ENCODE data around the gene MYG1.
A peak's percentile ranks its signal among the peaks of the same experiment; 100 is the strongest.

MYG1 gene

GRCh38 chr12:53255996-53256395 is 43.5 kb upstream of the MYG1 start:
- ChIA-PET CTCF (interaction anchor here (3.5 kb wide), 1 partner anchor 44 kb away, joined by 23 read pairs; no protein-coding TSS in a partner anchor), POLR2A (no interaction called here)
- TF ChIP-seq CTCF (IDR thresholded peaks at IDR 0.05; ENCODE audit: insufficient read depth, low read length, missing control alignments), result no peak
- no peak overlapping the region for H3K4me3 ChIP-seq (ENCODE audit: low read depth, low read length)
- DNase-seq (ENCODE audit: low read depth, low spot score), result no peak

GRCh38 chr12:53258541-53259539 is 40.7 kb upstream of the MYG1 start:
- no peak for DNase-seq (ENCODE audit: low read depth, low spot score)
- ChIA-PET POLR2A (no interaction called here), CTCF (interaction anchor here (1.0 to 3.5 kb wide), 3 partner anchors 9 to 63 kb away, joined by 3 to 23 read pairs (median 6); partner anchors contain the start of genes AAAS and ESPL1)
- no peak overlapping the region for H3K4me3 ChIP-seq (ENCODE audit: low read depth, low read length)
- TF ChIP-seq CTCF (IDR thresholded peaks at IDR 0.05; ENCODE audit: insufficient read depth, low read length, missing control alignments), result no peak

- no peak for TF ChIP-seq CTCF (IDR thresholded peaks at IDR 0.05; ENCODE audit: insufficient read depth, low read length, missing control alignments)
- no peak overlapping the region for H3K4me3 ChIP-seq (ENCODE audit: low read depth, low read length)
- CTCF ChIA-PET, result interaction anchor here (1.3 kb wide), 1 partner anchor 62 kb away, joined by 3 read pairs; the partner anchor contains the start of gene AAAS
- POLR2A ChIA-PET, result no interaction called here
- DNase-seq (ENCODE audit: low read depth, low spot score), result no peak
Observed at GRCh38 chr12:53259891-53260290, 39.6 kb upstream of the MYG1 start.

GRCh38 chr12:53265783-53266182 is 33.7 kb upstream of the MYG1 start:
- no peak overlapping the region for H3K4me3 ChIP-seq (ENCODE audit: low read depth, low read length)
- ChIA-PET CTCF (interaction anchor here (0.8 to 7.4 kb wide), 6 partner anchors 8 to 106 kb away, joined by 3 to 95 read pairs (median 18); partner anchors contain the start of gene AAAS), POLR2A (no interaction called here)
- no peak for DNase-seq (ENCODE audit: low read depth, low spot score)
- TF ChIP-seq CTCF (IDR thresholded peaks at IDR 0.05; ENCODE audit: insufficient read depth, low read length, missing control alignments), result no peak

GRCh38 chr12:53267306-53267998 is 32.0 kb upstream of the MYG1 start:
- H3K4me3 ChIP-seq (ENCODE audit: low read depth, low read length), result peak overlapping the region; percentile 95
- POLR2A ChIA-PET, result no interaction called here
- CTCF ChIA-PET, result interaction anchor here (0.7 to 7.4 kb wide), 7 partner anchors 9 to 207 kb away, joined by 3 to 95 read pairs (median 30); partner anchors contain the start of gene AAAS
- no peak for DNase-seq (ENCODE audit: low read depth, low spot score)
- no peak for TF ChIP-seq CTCF (IDR thresholded peaks at IDR 0.05; ENCODE audit: insufficient read depth, low read length, missing control alignments)

Data from AG04449 (cell line).